ENCODE data around the gene ARHGAP32.

The ARHGAP32 gene

DNA sequence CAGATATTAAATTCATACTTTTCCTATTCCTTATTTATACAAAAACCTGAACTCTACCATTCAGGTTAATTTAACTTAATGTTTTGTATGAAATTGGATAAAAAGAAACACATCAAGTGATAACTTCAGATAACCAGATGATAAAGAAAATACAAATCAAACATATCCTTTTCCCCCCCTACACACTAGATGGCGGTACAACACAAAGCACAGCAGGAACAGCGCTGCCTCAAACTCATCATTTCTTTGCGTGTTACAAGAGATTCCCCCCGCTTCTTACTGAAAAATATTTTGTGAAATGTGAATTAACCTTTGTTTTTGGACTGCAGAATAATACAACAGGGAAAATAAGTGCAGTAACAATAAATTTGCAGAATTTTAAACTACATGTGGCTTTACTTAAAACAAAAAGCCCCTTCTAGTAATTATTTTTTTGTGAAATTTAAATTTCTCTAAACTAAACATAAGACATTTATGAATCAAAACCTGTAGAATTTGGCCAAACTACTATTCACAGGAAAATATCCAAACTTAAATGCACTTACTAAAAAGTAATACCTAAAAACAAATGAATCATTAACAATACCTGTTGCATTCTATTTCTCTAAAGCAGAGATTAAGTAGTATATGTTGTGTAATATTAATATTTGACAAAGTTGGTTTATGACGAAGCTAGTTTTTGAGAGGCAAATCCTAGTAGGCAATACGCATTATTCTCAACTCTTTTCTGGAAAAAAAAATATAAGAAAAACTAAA lies 74.4 kb downstream of the ARHGAP32 start:
- in situ Hi-C loops (cut with MboI; ENCODE audit: low sequenced_read_pairs): loop anchor here (25.0 kb wide), 2 partner anchors 220 to 620 kb away; no protein-coding TSS in a partner anchor

DNA sequence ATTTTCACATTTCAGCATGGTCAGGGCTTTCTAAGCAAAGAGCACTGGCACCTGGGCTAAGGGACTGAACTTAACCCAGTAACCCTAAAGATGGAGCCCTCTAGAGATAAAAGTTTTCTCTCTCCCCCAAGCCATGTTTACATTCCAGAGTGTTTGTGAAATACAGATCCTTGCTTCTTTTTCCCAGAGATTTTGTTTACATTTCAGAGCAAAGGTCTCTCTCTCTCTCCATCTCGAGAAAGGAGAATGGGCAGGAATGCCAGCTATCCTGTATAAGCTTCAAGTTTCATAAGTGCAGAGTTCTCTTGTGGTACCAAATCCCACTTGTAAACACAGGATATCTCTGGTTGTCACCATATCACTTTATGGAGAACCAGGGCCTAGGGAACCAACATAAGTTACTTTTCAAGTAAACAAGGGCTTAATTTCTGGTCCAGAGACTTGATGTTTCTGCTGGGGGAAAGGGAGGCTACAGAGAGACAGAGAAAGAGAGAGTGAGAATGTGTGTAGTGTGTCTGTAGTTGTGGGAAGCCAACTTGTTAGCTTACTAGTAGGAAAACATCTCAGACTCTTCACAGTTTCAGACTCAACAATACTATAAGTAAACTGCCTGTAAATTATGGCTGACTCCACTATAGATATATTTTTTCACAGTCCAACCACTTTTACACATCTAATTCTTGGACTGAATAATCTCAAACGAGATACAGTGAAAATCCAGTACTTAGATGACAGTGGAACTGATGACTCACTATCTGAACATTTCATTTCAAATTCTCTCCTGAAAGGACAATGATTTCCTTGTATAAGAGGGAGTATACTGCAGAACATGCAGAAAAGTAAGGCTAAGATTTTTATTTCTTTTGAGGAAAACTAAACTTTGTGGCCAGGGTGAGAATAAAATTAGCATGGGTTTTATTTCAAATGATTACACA lies 76.2 kb downstream of the ARHGAP32 start:
- in situ Hi-C loops (cut with MboI; ENCODE audit: low sequenced_read_pairs): loop anchor here (25.0 kb wide), 2 partner anchors 221 to 621 kb away; no protein-coding TSS in a partner anchor

DNA sequence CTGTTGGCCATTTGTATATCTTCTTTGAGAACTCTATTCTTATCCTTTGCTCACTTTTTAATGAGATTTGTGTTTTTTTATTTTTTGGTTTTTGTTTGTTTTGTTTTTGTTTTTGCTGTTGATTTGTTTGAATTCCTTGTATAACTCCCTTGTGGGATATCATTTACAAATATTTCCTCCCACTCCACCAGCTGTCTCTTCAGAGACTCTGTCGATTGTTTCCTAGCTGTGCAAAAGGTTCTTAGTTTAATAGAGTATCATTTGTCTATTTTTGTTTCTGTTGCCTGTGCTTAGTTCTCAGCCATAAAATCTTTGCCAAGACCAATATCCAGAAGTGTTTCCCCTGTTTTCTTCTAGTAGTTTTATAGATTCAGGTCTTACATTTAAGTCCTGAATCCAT lies 82.4 kb downstream of the ARHGAP32 start:
- in situ Hi-C loops (cut with MboI; ENCODE audit: low sequenced_read_pairs): loop anchor here (25.0 kb wide), 2 partner anchors 228 to 628 kb away; no protein-coding TSS in a partner anchor

DNA sequence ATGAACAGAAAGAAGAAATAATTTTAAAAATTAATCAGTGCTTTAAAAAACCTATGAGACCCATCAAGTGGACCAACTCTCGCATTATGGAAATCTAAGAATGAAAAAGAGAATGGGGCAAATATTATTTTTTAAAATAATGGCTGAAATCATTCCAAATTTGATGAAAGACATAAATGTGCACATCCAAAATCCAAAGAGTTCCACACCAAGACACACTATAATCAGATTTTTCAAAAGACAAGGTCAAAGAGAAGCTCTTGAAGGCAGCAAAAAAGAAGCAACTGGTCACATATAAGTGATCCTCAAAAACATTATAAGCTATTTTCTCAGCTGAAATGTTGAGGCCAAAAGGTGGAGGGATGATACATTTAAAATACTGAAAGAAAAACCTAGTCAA lies 85.3 kb downstream of the ARHGAP32 start:
- in situ Hi-C loops (cut with MboI; ENCODE audit: low sequenced_read_pairs): loop anchor here (25.0 kb wide), 2 partner anchors 231 to 631 kb away; no protein-coding TSS in a partner anchor

DNA sequence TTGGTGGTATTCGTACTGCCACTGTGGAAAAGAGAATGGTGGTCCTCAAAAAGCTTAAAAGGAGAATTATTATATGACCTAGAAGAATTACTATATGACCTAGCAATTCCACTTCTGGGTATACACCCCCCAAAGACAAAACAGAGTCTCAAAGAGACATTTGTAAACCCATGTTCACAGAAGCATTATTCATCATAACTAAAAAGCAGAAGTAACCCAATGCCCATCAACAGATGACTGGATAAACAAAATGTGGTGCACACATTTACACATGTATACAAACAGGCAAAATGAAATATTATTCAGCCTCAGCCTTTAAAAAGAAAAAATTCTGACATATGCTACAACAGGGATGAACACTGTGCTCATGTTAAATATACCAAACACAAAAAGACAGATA lies 89.4 kb downstream of the ARHGAP32 start:
- in situ Hi-C loops (cut with MboI; ENCODE audit: low sequenced_read_pairs): loop anchor here (25.0 kb wide), 2 partner anchors 235 to 635 kb away; no protein-coding TSS in a partner anchor

DNA sequence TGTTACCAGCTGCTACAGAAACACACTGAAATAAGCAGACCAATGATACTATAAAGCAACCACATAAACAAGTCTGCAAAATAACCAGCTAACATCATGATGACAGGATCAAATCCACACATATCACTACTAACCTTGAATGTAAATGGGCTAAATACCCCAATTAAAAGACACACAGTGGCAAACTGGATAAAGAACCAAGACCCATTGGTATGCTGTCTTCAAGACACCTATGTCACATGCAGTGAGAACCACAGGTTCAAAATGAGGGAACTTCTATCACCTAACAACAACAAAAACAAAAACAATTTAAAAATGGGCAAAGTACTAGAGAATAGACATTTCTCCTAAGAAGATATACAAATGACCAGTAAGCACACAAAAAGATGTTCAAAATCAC lies 89.9 kb downstream of the ARHGAP32 start:
- in situ Hi-C loops (cut with MboI; ENCODE audit: low sequenced_read_pairs): loop anchor here (25.0 kb wide), 2 partner anchors 235 to 635 kb away; no protein-coding TSS in a partner anchor

DNA sequence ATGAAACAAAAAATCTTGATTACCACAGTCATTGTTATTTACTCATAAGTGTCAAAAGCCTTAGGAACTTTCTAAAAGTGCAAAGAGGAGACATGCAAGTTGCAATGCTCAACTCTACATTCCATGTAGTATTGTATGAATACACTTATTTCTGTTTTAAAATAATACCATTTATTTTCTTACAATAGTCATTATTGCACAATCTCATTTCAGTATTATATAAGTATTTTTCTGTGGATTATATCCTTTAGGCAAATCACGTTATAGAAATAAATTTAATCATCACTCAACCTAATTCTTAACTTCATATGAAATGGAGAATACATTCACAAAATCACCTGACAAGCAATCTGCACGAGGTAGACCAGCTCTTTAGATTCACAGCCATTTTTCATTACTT lies 98.8 kb downstream of the ARHGAP32 start:
- in situ Hi-C loops (cut with MboI; ENCODE audit: low sequenced_read_pairs): no loop called here

DNA sequence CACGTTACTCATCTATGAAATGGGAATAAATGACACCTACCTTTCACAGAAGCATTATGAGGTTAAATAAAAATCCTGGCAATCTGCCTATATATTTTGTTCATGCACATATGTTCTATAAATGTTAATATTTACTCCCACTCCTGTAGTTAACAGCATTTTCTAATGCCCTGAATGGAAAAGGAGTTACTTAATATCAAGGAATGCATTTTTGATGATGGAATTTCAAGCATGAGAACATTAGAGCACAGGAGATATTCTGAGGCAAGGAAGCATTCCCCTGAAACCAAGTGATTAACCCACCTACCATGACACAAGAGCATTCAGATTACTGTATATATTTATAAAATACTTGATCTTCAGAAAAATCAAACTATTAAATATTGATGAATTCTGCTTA lies 102.1 kb downstream of the ARHGAP32 start:
- in situ Hi-C loops (cut with MboI; ENCODE audit: low sequenced_read_pairs): no loop called here

DNA sequence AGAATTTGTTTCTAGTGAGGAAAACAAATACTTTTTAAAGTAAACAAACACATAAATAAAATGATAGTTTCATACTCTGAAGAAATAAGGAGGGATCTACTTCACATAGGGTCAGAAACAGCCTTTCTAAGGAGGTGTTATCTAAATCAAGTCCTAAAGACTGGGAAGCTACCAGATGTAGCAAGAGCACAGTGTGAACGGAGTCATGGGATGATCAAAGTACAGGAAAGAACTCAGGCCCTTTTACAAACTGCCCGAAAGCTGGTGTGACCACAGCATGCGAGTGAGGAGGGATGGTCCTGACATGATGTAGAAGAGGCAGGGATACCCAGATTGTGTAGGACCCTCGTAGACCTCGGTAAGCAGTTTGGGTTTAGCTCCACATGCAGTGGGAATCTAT lies 102.8 kb downstream of the ARHGAP32 start:
- in situ Hi-C loops (cut with MboI; ENCODE audit: low sequenced_read_pairs): no loop called here

DNA sequence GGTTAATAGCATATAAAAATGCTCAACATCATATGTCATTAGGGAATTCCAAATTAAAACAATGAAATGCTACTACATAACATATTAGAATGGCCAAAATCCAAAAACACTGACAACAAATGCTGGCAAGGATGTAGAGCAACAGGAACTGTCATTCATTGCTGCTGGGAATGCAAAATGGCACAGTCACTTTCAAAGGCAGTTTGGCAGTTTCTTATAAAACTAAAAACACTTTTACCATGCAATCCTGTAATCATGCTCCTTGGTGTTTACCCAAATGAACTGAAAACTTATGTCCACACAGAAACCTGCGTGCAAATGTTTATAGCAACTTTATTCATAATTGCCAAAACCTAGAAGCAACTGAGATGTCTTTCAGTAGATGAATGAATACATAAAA lies 105.1 kb downstream of the ARHGAP32 start:
- in situ Hi-C loops (cut with MboI; ENCODE audit: low sequenced_read_pairs): no loop called here

DNA sequence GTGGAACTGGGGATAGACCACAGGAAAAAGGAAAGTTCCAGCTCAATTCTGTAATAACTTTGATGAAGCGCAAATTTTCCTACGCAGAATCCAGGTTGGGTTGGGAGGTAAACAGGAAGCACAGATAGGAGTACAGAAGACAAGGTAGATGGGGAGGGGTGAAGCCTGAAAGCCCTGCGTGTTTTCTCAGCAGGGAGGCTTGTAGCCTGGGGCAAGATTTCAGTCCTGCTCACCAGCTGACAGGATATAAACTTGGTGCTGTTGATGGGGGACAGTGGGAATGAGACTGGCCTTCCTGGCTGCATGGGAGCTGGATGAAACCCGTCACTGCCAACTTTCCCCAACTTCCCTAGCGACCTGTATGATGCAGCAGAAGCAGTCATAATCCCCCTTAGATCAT lies 114.9 kb downstream of the ARHGAP32 start:
- in situ Hi-C loops (cut with MboI; ENCODE audit: low sequenced_read_pairs): no loop called here

DNA sequence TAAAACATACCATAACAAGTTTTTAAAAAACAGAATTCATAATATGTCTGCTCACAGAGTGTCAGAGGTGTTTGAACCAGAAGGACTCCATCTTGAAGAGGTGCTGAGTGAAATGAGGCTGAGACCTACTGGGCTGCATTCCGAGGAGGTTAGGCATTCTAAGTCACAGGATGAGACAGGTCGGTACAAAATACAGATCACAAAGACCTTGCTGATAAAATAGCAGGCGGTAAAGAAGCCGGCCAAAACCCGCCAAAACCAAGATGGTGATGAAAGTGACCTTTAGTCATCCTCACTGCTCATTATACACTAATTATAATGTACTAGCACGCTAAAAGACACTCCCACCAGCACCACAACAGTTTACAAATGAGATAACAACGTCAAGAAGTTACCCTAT lies 116.4 kb downstream of the ARHGAP32 start:
- in situ Hi-C loops (cut with MboI; ENCODE audit: low sequenced_read_pairs): no loop called here

DNA sequence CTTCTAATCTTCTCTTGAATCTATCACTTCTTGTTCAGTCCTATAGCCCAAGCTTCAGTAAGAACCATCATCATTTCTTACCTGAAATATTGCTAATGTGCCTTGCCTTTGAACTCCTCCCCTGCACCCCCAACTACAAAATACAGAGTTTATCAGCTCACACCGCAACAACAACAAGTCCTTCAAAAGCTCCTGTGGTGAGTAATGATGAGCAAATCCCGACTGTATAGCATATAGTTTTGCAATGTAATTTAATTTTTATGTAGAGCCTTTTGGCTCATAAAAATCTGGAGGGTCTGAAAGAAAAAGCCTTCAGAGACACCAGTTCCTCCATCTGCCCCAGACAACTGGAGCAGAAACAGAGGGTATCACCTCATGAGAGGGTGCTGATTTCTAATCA lies 124.7 kb downstream of the ARHGAP32 start:
- in situ Hi-C loops (cut with MboI; ENCODE audit: low sequenced_read_pairs): no loop called here

DNA sequence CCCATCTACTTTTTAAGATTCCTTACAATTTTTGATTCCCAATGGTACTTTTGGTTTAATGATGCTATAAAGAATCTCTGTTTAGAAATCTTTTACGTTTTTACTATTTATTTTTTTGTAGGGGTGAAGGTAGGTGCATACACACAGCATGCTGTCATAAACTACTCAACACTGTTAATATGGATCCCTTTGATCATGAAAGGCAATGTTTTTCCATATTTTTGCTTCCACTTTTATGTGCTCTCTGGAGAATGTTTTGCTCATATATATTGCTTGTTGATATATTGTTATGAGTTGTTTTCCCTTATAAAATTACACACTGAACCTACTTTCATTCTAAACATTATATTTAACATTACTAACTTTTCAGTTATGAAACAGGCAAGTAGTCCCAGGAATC lies 125.9 kb downstream of the ARHGAP32 start:
- in situ Hi-C loops (cut with MboI; ENCODE audit: low sequenced_read_pairs): no loop called here

DNA sequence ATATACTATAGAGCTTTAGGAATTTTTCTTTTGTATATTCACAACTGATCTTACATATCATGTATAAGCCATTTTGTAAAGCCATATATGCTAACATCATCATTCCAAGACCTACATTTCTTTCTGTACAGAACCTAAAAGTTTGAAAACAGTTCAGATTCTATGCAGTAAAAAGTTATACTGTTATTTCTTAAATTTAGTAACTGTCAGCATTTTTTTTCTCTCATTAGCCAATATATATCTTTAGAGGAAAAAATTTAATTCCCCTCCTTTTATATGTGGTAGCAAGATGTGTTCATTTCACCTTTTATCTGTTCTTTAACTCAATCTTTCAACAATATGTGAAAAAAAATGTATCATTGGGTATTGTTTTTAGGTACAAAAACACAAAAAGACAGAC lies 129.0 kb downstream of the ARHGAP32 start:
- in situ Hi-C loops (cut with MboI; ENCODE audit: low sequenced_read_pairs): no loop called here

DNA sequence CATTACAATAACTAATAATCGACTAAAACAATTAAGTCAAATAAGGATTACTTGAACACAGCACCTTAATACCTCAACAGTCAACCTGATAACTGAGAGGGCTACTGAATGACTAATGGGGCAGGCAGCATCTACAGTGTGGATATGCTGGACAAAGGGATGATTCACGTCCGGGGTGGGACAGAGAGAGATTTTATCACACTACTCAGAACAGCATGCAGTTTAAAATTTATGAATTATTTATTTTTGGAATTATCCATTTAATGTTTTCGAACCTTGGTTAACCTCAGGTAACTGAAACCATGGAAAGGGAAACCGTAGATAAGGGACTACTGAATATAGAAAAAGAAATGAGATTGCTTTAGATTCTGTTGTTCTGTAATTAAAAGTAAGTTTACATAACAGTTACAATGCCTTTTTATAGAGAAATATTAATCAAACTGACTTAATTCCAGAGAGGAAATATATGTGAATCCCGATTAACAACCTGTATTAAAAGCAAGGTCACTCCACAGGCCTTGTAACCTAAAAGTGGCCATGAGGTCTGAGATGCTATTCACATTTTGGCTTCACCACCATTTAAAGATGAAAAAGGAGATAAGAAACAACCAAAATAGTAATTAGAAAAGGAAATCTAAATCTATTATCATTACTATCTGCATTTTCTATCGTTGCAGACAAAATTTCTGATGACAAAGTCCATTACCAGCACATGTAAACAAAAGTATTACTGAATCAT lies 130.5 kb downstream of the ARHGAP32 start:
- in situ Hi-C loops (cut with MboI; ENCODE audit: low sequenced_read_pairs): no loop called here

DNA sequence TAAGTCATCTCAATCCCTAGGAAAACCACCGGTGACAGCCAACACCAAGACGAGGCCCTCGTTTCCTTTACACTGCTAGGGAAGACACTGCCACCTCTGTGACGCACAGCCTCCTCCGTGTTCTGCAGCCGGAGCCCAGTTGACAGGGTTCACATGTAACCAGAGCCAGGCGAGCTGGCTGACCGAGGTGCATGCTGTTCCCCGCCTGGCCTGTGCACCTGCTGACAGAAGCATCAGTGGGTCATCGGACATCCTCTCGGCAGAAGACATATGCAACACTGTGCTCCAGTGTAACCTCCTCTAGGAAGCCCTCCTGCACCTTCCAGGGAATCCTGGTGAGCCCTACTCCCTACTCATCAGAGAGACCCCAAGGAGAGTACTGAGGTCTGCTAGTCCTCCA lies 135.2 kb downstream of the ARHGAP32 start:
- in situ Hi-C loops (cut with MboI; ENCODE audit: low sequenced_read_pairs): no loop called here

DNA sequence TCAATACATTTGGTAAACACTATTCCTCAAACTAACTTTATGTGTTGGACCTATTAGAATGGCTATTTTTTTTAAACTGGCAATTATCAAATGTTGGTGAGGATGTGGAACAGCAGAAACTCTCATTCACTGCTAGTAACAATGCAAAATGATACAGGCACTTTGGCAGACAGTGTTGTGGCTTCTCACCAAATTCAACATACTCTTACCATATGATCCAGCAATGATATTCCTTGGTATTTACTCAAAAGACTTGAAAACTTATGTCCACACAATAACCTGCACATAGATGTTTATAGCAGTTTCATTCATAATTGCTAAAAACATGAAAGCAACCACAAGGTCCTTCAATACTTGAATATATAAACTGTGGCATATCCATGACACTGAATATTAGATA lies 136.9 kb downstream of the ARHGAP32 start:
- in situ Hi-C loops (cut with MboI; ENCODE audit: low sequenced_read_pairs): no loop called here

DNA sequence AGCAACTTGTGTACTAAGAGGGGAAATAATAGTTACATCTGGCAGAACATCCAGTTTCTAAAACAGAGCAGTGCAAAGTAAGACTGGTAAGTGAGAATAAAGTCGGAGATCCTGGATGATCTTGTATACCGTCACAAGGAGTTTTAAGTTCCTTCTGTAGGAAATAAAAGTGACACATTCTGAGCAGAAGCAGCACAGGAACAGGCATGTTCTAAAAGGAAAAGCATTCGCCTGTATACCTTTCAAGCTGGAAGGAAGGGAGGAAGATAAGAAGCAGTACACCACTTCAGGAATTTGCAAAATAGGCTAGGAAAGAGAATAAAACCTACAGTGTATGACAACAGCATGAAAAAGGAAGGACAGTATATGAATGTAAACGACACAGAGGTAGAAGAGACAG lies 143.2 kb downstream of the ARHGAP32 start:
- in situ Hi-C loops (cut with MboI; ENCODE audit: low sequenced_read_pairs): no loop called here

DNA sequence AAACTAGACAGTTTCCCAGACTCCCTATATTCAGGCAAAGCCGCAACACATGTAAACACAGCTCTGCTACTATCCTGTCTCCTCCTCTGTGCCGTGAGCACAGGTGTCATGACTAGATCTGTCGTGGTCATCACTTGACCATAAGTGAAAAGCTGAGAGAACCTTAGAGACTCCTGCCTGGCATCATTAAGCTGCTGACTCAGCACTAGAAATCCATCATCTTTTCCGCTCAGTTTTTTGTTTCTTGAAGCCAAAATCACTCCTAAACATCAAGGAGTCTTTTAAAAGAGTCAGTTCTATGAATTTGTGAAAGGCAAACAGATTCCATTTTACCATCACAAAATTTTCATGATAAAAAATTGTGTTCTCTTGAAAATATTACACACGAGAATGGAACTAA lies 147.0 kb downstream of the ARHGAP32 start:
- in situ Hi-C loops (cut with MboI; ENCODE audit: low sequenced_read_pairs): no loop called here

DNA sequence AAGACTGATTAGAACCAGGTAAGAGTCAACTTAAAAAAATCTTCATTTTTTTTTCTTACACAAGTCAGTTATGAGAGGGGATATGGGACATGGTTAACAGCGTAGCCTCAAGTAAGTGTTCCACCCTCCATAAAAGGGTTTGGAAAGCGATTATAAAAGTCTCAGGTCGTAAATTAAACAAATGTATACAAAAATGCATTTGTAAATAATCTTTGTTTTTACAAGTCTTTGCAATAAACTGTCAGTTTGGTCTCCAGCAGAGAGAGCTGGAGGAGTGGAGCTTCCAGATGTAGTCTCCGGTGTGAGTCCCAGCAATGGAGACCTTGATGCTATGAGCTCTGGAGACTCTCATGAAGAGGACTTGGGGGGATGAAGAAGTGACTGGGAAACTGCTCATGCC lies 149.6 kb downstream of the ARHGAP32 start:
- in situ Hi-C loops (cut with MboI; ENCODE audit: low sequenced_read_pairs): no loop called here

Data from HL-60/S4 (cell line).